ENCODE measurements around the gene L3MBTL4.

L3MBTL4 gene

DNA sequence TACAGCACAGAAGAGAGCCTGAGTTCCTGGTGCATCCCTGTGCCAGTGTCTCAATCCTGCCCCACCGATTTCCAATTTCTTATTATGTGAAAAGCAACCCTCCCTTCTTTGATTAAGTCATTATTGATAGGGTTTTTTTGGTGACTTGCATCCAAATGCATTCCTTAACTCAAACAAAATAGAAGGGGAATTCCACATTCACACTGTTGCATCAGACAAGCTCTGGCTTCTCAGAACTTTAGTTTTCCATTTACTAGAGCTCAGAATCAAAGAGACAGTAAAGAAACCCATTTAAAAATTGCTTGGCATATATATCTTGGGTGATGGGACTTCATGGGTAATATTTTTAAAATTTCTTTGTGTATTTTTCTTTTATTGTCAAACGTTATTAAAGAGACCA lies 505.6 kb downstream of the L3MBTL4 start:
- no peak for DNase-seq (ENCODE audit: low read depth, low spot score)

Measured in iPS DF 19.7 (cell line).